Esophagus muscularis mucosa (tissue), 4 donors: ENCODE results near the gene CACNA1S. TPM values are rescaled to one million over a fixed set of nuclear protein-coding genes. Genes with fewer than 3 reads are reported as not detected.

ENCODE experiments used
- DNase-seq: peaks from one replicate; pipeline ENCODE4 v3.0.0-alpha.2; 2017; ENCODE audit errors: extremely low spot score
- H3K27ac ChIP-seq, 4 donors: fragments of 200-600 bp; sonication (generic); replicated peaks in 1 of 4; 1 replicate in 3 of 4; 2 replicates in 1 of 4; pipeline ENCODE4 v1.5.1; 2016 to 2019; ENCODE audit warnings: mild to moderate bottlenecking in 1 of 4
- H3K27me3 ChIP-seq, 4 donors: fragments of 200-600 bp; sonication (generic); one replicate each; pipeline versions ENCODE4 v1.5.1 to v1.6.0; 2016 to 2019
- H3K36me3 ChIP-seq, 4 donors: fragments of 200-600 bp; sonication (generic); one replicate each; pipeline ENCODE4 v1.5.1; 2016 to 2019
- H3K4me1 ChIP-seq, 4 donors: fragments of 200-600 bp; sonication (generic); one replicate each; pipeline ENCODE4 v1.5.1; 2016 to 2019
- H3K4me3 ChIP-seq, 4 donors: fragments of 200-600 bp; sonication (generic); 1 replicate in 2 of 4; 2 replicates in 2 of 4; pipeline ENCODE4 v1.5.1; 2016 to 2019; ENCODE audit warnings: mild to moderate bottlenecking in 4 of 4, moderate library complexity in 1 of 4
- H3K9me3 ChIP-seq, 4 donors: fragments of 200-600 bp; sonication (generic); 1 replicate in 3 of 4; 2 replicates in 1 of 4; pipeline ENCODE4 v1.5.1; 2016 to 2019
- EP300 ChIP-seq: sonication (generic); formaldehyde crosslinking; IDR thresholded peaks from one replicate; pipeline ENCODE4 v1.6.1; 2017; ENCODE audit warnings: antibody characterized with exemption
- POLR2A ChIP-seq: fragments of 450-650 bp; IDR thresholded peaks from one replicate; pipeline ENCODE4 v1.6.1; 2017; ENCODE audit warnings: antibody characterized with exemption, moderate library complexity, mild to moderate bottlenecking, low read depth
- POLR2AphosphoS5 ChIP-seq, 2 donors: sonication (generic); formaldehyde crosslinking; IDR thresholded peaks; one replicate each; pipeline ENCODE4 v1.6.1; 2017; ENCODE audit warnings: antibody characterized with exemption in 2 of 2
- WGBS: methylation state at CpG from one replicate; pipeline ENCODE4 v1.1.5; 2018; 5-methylcytosine and 5-hydroxymethylcytosine counted together
- intact Hi-C: fragments of 100-400 bp; cut with DNase I; formaldehyde crosslinking; loops from one replicate; pipeline ENCODE4 v1.15.1; 2023
- total RNA-seq, 4 donors: library from RNA; depleted of rRNA; stranded (reverse); fragments of >200 nt; gene quantifications; one replicate each; pipeline versions ENCODE4 v1.1.0 to v1.2.1, GENCODE V29; 2016
- TF ChIP-seq, protein P1 (sequence below), 3 experiments: fragments of 200-600 bp in 2 of 3; fragments of 450-650 bp in 1 of 3; sonication (generic) in 2 of 3; IDR thresholded peaks; one replicate each; pipeline ENCODE4 v1.5.1; 2017 to 2019; ENCODE audit warnings: antibody characterized with exemption in 3 of 3, mild to moderate bottlenecking in 2 of 3, moderate library complexity in 1 of 3

CACNA1S gene
- total RNA-seq, 4 donors from 2014 or later, result not detected

DNA sequence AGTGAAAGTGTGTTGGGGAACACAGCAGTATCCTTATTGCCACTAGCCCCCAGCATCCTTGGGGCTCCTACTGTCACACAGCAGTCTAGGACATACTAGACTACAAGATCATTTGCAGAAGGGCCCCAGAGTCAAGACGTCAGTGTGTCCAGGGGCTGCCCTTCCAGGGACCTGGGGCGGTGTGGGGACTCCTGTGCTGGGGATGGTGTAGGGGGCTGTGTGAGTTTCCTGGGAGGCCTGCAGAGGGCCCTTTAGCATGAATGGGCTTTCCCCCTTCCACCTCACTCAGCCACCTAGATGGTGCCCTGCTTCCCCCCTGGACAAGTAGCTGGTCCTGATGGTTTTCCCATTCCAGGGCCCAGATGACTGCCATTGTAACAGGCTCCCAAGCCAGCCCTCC is 71.2 kb downstream of the CACNA1S start:
- Histone ChIP-seq H3K4me1 (peaks cover 0 to 7% (median 6%) of the 10 kb centered on the region in 4 donors), H3K27me3 (no peaks in the 10 kb centered on the region), H3K4me3 (no peak overlapping the region), H3K36me3 (no peaks in the 10 kb centered on the region), H3K27ac (no peak overlapping the region), H3K9me3 (no peaks in the 10 kb centered on the region)
- intact Hi-C loops, result no loop called here
- WGBS, result no CpG with 5 or more reads among the region's 2 CpGs
- no peak for DNase-seq
- TF ChIP-seq EP300 (no peak), POLR2AphosphoS5 (IDR thresholded peaks at IDR 0.05) (no peak), POLR2A (no peak)
- TF ChIP-seq, protein P1, sequence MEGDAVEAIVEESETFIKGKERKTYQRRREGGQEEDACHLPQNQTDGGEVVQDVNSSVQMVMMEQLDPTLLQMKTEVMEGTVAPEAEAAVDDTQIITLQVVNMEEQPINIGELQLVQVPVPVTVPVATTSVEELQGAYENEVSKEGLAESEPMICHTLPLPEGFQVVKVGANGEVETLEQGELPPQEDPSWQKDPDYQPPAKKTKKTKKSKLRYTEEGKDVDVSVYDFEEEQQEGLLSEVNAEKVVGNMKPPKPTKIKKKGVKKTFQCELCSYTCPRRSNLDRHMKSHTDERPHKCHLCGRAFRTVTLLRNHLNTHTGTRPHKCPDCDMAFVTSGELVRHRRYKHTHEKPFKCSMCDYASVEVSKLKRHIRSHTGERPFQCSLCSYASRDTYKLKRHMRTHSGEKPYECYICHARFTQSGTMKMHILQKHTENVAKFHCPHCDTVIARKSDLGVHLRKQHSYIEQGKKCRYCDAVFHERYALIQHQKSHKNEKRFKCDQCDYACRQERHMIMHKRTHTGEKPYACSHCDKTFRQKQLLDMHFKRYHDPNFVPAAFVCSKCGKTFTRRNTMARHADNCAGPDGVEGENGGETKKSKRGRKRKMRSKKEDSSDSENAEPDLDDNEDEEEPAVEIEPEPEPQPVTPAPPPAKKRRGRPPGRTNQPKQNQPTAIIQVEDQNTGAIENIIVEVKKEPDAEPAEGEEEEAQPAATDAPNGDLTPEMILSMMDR (IDR thresholded peaks at IDR 0.05), result no peak

DNA sequence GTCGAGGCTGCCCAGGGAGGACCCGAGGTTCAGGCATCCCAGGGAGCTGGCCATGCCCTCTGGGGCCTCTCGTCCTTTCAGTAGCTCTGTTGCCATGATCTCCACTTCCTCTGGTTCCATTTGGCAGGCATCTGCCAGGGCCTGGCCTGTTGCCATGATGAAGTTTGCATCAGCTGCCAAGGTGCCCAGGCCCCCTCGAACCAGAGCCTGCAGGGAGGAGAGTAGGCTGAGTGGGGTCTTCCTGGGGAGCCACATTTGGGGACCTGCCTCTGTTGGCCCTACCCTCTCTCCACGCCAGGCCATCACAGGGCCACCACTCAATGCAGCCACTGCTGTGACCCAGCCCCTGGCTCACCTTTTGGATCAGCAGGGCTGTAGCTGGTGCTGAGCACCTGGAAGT is 72.3 kb downstream of the CACNA1S start:
- DNase-seq, result no peak
- Histone ChIP-seq H3K27me3 (no peaks in the 10 kb centered on the region), H3K36me3 (no peaks in the 10 kb centered on the region), H3K9me3 (no peaks in the 10 kb centered on the region), H3K4me1 (peaks cover 0 to 7% (median 6%) of the 10 kb centered on the region in 4 donors), H3K4me3 (no peak overlapping the region), H3K27ac (no peak overlapping the region)
- WGBS, result no CpG with 5 or more reads among the region's 5 CpGs
- TF ChIP-seq, protein P1 (IDR thresholded peaks at IDR 0.05), result no peak
- TF ChIP-seq POLR2A, result no peak
- no peak for TF ChIP-seq POLR2AphosphoS5 (IDR thresholded peaks at IDR 0.05)
- no peak for TF ChIP-seq EP300
- intact Hi-C loops, result no loop called here

DNA sequence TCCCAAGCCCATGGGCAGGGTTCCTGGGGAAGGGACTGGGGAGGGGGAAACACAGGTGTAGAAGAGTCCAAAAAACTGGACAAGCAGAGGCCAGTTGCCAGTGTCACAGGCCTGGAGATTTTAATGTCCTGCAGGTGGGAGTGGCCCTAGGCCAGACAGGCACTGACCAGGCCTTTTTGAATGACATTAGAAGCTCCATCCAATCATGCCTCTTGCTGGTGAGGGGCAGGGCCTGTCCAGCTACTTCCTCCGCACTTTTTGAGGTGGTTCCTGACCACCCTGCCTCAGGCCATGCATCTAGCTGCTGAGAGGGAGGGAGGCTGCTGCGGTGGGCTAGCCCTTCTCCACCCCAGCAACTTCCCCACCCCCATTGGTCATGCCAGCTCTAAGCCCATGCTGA is 72.8 kb downstream of the CACNA1S start:
- Histone ChIP-seq H3K27ac (no peak overlapping the region), H3K27me3 (no peaks in the 10 kb centered on the region), H3K9me3 (no peaks in the 10 kb centered on the region), H3K4me3 (no peak overlapping the region), H3K36me3 (no peaks in the 10 kb centered on the region), H3K4me1 (peaks cover 0 to 7% (median 6%) of the 10 kb centered on the region in 4 donors)
- intact Hi-C loops, result no loop called here
- 94% methylated on average over 2 of the region's 2 CpGs for WGBS
- TF ChIP-seq EP300 (no peak), POLR2AphosphoS5 (IDR thresholded peaks at IDR 0.05) (no peak), POLR2A (no peak)
- TF ChIP-seq, protein P1 (IDR thresholded peaks at IDR 0.05), result no peak
- DNase-seq, result no peak

DNA sequence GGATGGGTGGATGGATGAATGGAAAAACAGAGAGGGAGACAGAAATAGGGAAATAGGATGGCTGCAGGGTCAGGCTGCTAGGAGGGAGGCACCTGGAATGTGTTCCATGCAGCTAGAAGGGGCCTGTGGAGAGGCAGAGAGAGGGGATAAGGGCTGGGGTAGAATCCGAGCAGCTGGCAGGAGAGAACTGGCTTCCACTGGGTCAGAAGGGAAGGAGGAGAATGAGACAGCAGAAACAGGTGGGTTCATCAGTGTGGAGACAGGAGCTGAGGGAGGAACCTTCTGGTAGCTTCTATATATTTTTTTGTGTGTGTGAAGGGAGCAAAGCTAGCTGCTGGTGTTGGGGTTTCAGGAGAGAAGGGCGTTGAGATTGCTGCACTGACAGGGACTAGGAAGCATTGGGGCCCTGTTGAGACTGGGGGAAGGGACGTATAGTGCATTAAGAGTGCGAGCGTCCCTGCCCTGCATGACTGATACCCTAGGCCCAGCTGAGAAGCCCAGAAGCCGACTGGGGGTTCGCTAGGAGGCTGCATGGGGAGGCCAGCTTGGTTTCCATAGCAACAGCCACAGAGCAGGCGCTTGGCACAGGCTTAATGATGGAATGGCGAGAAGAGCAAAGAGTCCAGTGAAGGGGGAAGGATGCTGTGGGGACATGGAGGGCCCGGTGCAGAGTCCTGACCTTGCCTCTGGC is 73.9 kb downstream of the CACNA1S start:
- H3K27ac ChIP-seq, result no peak overlapping the region
- TF ChIP-seq POLR2AphosphoS5 (IDR thresholded peaks at IDR 0.05), result no peak
- no peak for TF ChIP-seq EP300
- TF ChIP-seq, protein P1 (IDR thresholded peaks at IDR 0.05), result no peak
- no peak for TF ChIP-seq POLR2A
- H3K9me3 ChIP-seq, result no peaks in the 10 kb centered on the region
- DNase-seq, result no peak
- no peaks in the 10 kb centered on the region for H3K36me3 ChIP-seq
- H3K27me3 ChIP-seq, result no peaks in the 10 kb centered on the region
- H3K4me1 ChIP-seq, result peaks cover 0 to 7% (median 6%) of the 10 kb centered on the region in 4 donors
- WGBS, result 89% methylated on average over 10 of the region's 10 CpGs
- intact Hi-C loops, result no loop called here
- no peak overlapping the region for H3K4me3 ChIP-seq
